OCI-LY3 (cell line): ENCODE results near the gene ETV6.
A peak's percentile ranks its signal among the peaks of the same experiment; 100 is the strongest.

ENCODE experiments used
- H2AFZ ChIP-seq: fragments of 200-600, 300-600 bp; shearing (Covaris generic); 2 replicates; pipeline ENCODE4 v1.6.0; 2014; ENCODE audit warnings: antibody characterized with exemption, low read depth, low read length
- H3K27ac ChIP-seq: fragments of 200-600, 300-600 bp; sonication (generic); 2 replicates; pipeline ENCODE4 v1.5.1; 2014; ENCODE audit warnings: mild to moderate bottlenecking, low read length, moderate library complexity, mixed read lengths
- H3K27me3 ChIP-seq: fragments of 200-600, 300-600 bp; sonication (generic); 2 replicates; pipeline ENCODE4 v1.6.1; 2014; ENCODE audit warnings: low read depth, low read length, mixed read lengths
- H3K36me3 ChIP-seq: fragments of 200-600, 300-600 bp; sonication (generic); replicated peaks from 2 replicates; pipeline ENCODE3; 2014; ENCODE audit warnings: low read depth, low read length, mixed read lengths
- H3K4me1 ChIP-seq: fragments of 300-600, 200-600 bp; sonication (generic); 2 replicates; pipeline ENCODE4 v1.6.1; 2014; ENCODE audit warnings: low read length, mixed read lengths
- H3K4me2 ChIP-seq: fragments of 200-600, 300-600 bp; sonication (generic); 2 replicates; pipeline ENCODE4 v1.6.1; 2014; ENCODE audit warnings: low read length, mixed read lengths
- H3K4me3 ChIP-seq: fragments of 300-600, 200-600 bp; sonication (generic); 2 replicates; pipeline ENCODE4 v1.5.1; 2014; ENCODE audit warnings: antibody characterized with exemption, mild to moderate bottlenecking, low read length, moderate library complexity
- H3K79me2 ChIP-seq: fragments of 300-600, 200-600 bp; shearing (Covaris generic); 2 replicates; pipeline ENCODE4 v1.6.1; 2014; ENCODE audit warnings: mild to moderate bottlenecking, low read length, mixed read lengths
- H3K9ac ChIP-seq: fragments of 300-600, 200-600 bp; shearing (Covaris generic); 2 replicates; pipeline ENCODE4 v1.6.0; 2014; ENCODE audit warnings: mild to moderate bottlenecking, low read length, moderate library complexity
- H3K9me3 ChIP-seq: fragments of 200-600, 300-600 bp; shearing (Covaris generic); 2 replicates; pipeline ENCODE4 v1.6.1; 2014; ENCODE audit warnings: low read length, mixed read lengths; ENCODE audit not compliant: insufficient read depth
- H4K20me1 ChIP-seq: fragments of 200-600, 300-600 bp; sonication (generic); 2 replicates; pipeline ENCODE4 v1.6.1; 2016; ENCODE audit warnings: low read length, mixed read lengths; ENCODE audit not compliant: insufficient read depth
- EZH2phosphoT487 ChIP-seq: fragments of 200-600 bp; shearing (Covaris generic); IDR thresholded peaks from 2 replicates; pipeline ENCODE4 v1.6.1; 2018; ENCODE audit warnings: antibody characterized with exemption, mixed run types, low read depth
- TF ChIP-seq, protein P1 (sequence below): fragments of 200-600, 300-600 bp; sonication (generic); IDR thresholded peaks from 2 replicates; pipeline ENCODE4 v1.5.1; 2014; ENCODE audit warnings: antibody characterized with exemption, low read length, low read depth

The ETV6 gene

DNA sequence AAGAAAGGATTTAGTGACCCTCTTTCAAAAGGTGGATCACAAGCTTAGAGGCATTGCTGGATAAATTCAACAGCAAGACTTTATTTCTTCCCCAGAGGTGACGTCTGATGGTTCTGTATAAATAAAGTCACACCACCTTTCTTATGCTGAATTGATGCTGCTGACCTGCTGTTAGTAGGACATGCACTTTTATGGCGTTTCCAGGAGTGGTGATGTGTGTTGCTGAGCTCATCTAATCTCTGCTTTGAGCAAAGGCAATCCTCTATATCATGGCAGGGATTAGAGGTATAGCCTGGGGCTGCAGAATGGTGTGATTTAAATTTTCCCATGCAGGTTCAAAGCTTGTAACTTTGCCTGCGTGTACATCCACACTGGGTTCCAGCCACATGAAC, 94.9 kb downstream of the ETV6 start:
- no peaks in the 10 kb centered on the region for H3K9me3 ChIP-seq
- H2AFZ ChIP-seq: no peak overlapping the region
- H3K27me3 ChIP-seq: no peaks in the 10 kb centered on the region
- H3K4me1 ChIP-seq: peaks cover 97% of the 10 kb centered on the region
- H3K9ac ChIP-seq: peak overlapping the region; percentile 31; the same call in 1 of the 2 replicates
- no peak for TF ChIP-seq EZH2phosphoT487
- TF ChIP-seq, protein P1, sequence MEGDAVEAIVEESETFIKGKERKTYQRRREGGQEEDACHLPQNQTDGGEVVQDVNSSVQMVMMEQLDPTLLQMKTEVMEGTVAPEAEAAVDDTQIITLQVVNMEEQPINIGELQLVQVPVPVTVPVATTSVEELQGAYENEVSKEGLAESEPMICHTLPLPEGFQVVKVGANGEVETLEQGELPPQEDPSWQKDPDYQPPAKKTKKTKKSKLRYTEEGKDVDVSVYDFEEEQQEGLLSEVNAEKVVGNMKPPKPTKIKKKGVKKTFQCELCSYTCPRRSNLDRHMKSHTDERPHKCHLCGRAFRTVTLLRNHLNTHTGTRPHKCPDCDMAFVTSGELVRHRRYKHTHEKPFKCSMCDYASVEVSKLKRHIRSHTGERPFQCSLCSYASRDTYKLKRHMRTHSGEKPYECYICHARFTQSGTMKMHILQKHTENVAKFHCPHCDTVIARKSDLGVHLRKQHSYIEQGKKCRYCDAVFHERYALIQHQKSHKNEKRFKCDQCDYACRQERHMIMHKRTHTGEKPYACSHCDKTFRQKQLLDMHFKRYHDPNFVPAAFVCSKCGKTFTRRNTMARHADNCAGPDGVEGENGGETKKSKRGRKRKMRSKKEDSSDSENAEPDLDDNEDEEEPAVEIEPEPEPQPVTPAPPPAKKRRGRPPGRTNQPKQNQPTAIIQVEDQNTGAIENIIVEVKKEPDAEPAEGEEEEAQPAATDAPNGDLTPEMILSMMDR: no peak
- peak overlapping the region; percentile 19 for H3K27ac ChIP-seq
- peak overlapping the region; percentile 67 for H3K4me2 ChIP-seq
- H3K36me3 ChIP-seq: peaks cover 3% of the 10 kb centered on the region
- peaks cover 99% of the 10 kb centered on the region for H3K79me2 ChIP-seq
- no peaks in the 10 kb centered on the region for H4K20me1 ChIP-seq
- H3K4me3 ChIP-seq: no peak overlapping the region

GRCh38 chr12:11745113-11745512, 95.6 kb downstream of the ETV6 start:
- Histone ChIP-seq H4K20me1 (no peaks in the 10 kb centered on the region), H3K27me3 (no peaks in the 10 kb centered on the region), H3K4me3 (no peak overlapping the region), H3K79me2 (peaks cover 97% of the 10 kb centered on the region), H2AFZ (no peak overlapping the region), H3K4me2 (peak overlapping the region; percentile 67), H3K9ac (peak overlapping the region; percentile 93; the same call in 1 of the 2 replicates), H3K9me3 (no peaks in the 10 kb centered on the region), H3K36me3 (peaks cover 3% of the 10 kb centered on the region), H3K27ac (peak overlapping the region; percentile 96), H3K4me1 (peaks cover 97% of the 10 kb centered on the region)
- TF ChIP-seq EZH2phosphoT487: no peak
- TF ChIP-seq, protein P1: no peak

DNA sequence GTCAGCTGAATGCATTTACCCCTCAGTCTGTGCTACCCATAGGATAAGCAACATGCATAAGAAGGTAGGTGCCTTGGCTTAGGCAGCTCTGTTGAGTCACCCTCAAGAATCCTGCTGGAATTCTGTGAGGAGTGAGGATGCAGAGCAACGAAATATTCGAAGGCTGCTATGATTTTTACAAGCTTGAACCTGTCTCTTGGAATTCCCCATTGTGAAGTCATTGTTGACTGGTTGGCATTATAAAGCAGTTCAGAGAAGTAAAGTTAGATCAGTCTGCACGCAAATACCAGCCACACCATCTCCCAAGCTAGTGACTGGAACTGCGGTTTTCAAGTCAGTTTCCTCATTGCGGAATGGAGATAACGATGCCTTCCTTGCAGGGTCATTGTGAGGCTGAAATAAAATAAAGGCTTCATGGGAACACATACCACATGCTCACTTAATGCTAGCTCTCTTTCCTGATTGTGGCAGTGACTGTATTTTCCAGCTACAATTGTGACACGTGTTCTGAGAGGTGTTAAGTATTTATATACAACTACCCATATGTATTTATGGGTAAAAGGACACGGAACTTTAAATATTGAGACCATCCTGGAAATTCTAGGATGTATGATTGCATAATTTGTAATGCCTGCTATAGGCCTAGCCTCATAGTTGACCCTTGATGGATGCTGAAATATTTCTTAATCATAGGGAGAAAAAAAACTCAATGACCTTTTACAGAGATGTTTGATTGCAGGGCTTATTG, 96.7 kb downstream of the ETV6 start:
- Histone ChIP-seq H3K9ac (peak overlapping the region; percentile 93; the same call in 1 of the 2 replicates), H3K27me3 (no peaks in the 10 kb centered on the region), H3K27ac (peak overlapping the region; percentile 96), H3K4me2 (peak overlapping the region; percentile 67), H3K9me3 (no peaks in the 10 kb centered on the region), H3K4me3 (no peak overlapping the region), H3K36me3 (peaks cover 3% of the 10 kb centered on the region), H3K79me2 (peaks cover 93% of the 10 kb centered on the region), H3K4me1 (peaks cover 97% of the 10 kb centered on the region), H4K20me1 (no peaks in the 10 kb centered on the region), H2AFZ (no peak overlapping the region)
- TF ChIP-seq, protein P1: no peak
- TF ChIP-seq EZH2phosphoT487: no peak

- H3K27me3 ChIP-seq: no peaks in the 10 kb centered on the region
- H3K79me2 ChIP-seq: peaks cover 93% of the 10 kb centered on the region
- H3K36me3 ChIP-seq: peaks cover 3% of the 10 kb centered on the region
- peak overlapping the region; percentile 72 for H3K4me2 ChIP-seq
- TF ChIP-seq EZH2phosphoT487: no peak
- TF ChIP-seq, protein P1: no peak
- H3K9ac ChIP-seq: peak overlapping the region; percentile 93
- H3K9me3 ChIP-seq: no peaks in the 10 kb centered on the region
- no peaks in the 10 kb centered on the region for H4K20me1 ChIP-seq
- H3K4me1 ChIP-seq: peaks cover 97% of the 10 kb centered on the region
- peak overlapping the region; percentile 7; the same call in 1 of the 2 replicates for H3K4me3 ChIP-seq
- no peak overlapping the region for H2AFZ ChIP-seq
- H3K27ac ChIP-seq: peak overlapping the region; percentile 96
Measured at GRCh38 chr12:11746940-11747716, 97.7 kb downstream of the ETV6 start.
